MM.1S (cell line): ENCODE results near the gene BTG4.

Experiments used
- CTCF ChIP-seq: fragments of 300-600 bp; sonication (generic); IDR thresholded peaks from 2 replicates; pipeline ENCODE4 v1.5.1; 2016; ENCODE audit warnings: antibody characterized with exemption, low read length, mixed read lengths
- EZH2 ChIP-seq: fragments of 300-600 bp; sonication (generic); optimal IDR thresholded peaks from 2 replicates; pipeline ENCODE3; 2017; ENCODE audit warnings: low read depth, mild to moderate bottlenecking, antibody characterized with exemption, low read length, mixed read lengths
- EZH2phosphoT487 ChIP-seq: fragments of 300-600 bp; sonication (generic); IDR thresholded peaks from 2 replicates; pipeline ENCODE4 v1.6.1; 2018; ENCODE audit warnings: antibody characterized with exemption, low read length

- TF ChIP-seq CTCF (no peak), EZH2phosphoT487 (no peak), EZH2 (no peak)
Measured at GRCh38 chr11:111554532-111554931, 42.3 kb upstream of the BTG4 start.
